ENCODE data around the gene TBC1D1.

Gene TBC1D1

GRCh38 chr4:37994569-37994968 is 103.7 kb downstream of the TBC1D1 start:
- peak; percentile 54 for DNase-seq

- no peak for DNase-seq
These were observed 104.5 kb downstream of the TBC1D1 start for GRCh38 chr4:37995299-37995821.

GRCh38 chr4:37995981-37996775 is 105.3 kb downstream of the TBC1D1 start:
- no peak for DNase-seq

- DNase-seq = no peak
These were observed 107.3 kb downstream of the TBC1D1 start for GRCh38 chr4:37998226-37998625.

- no peak for DNase-seq
These were observed 108.3 kb downstream of the TBC1D1 start for GRCh38 chr4:37999000-37999716.

- DNase-seq = no peak
These were observed 109.1 kb downstream of the TBC1D1 start for GRCh38 chr4:37999965-38000364.

GRCh38 chr4:38001927-38002326 is 111.0 kb downstream of the TBC1D1 start:
- no peak for DNase-seq

- DNase-seq = no peak
These were observed 111.7 kb downstream of the TBC1D1 start for GRCh38 chr4:38002451-38003071.

- no peak for DNase-seq
These were observed 112.2 kb downstream of the TBC1D1 start for GRCh38 chr4:38003102-38003501.

GRCh38 chr4:38003628-38004027 is 112.7 kb downstream of the TBC1D1 start:
- DNase-seq = no peak

GRCh38 chr4:38004062-38004461 is 113.2 kb downstream of the TBC1D1 start:
- DNase-seq = no peak

- no peak for DNase-seq
These were observed 114.0 kb downstream of the TBC1D1 start for GRCh38 chr4:38004887-38005286.

GRCh38 chr4:38005637-38006036 is 114.8 kb downstream of the TBC1D1 start:
- DNase-seq = no peak

GRCh38 chr4:38007645-38008044 is 116.8 kb downstream of the TBC1D1 start:
- no peak for DNase-seq

- no peak for DNase-seq
These were observed 117.7 kb downstream of the TBC1D1 start for GRCh38 chr4:38008571-38009021.

- DNase-seq = no peak
These were observed 118.5 kb downstream of the TBC1D1 start for GRCh38 chr4:38009421-38009820.

- no peak for DNase-seq
These were observed 119.1 kb downstream of the TBC1D1 start for GRCh38 chr4:38009949-38010348.

- DNase-seq = no peak
These were observed 120.8 kb downstream of the TBC1D1 start for GRCh38 chr4:38011511-38012162.

GRCh38 chr4:38013461-38014366 is 122.8 kb downstream of the TBC1D1 start:
- no peak for DNase-seq

- no peak for DNase-seq
These were observed 123.6 kb downstream of the TBC1D1 start for GRCh38 chr4:38014421-38014852.

- DNase-seq = no peak
These were observed 125.1 kb downstream of the TBC1D1 start for GRCh38 chr4:38015886-38016515.
